HK-2 (cell line): ENCODE data around the gene LIX1L.
A peak's percentile ranks its signal among the peaks of the same experiment; 100 is the strongest.
"Not testable (repeated sequence)": the region's sequence is repeated elsewhere in the genome, so short reads cannot be mapped to it uniquely, and the experiment has no call there.

Experiments used
- DNase-seq: peaks from one replicate; pipeline ENCODE4 v3.0.0-alpha.2; 2018; ENCODE audit not compliant: unreplicated experiment

The LIX1L gene

GRCh38 chr1:145936247-145936646, 21.6 kb downstream of the LIX1L start:
- no peak for DNase-seq

GRCh38 chr1:145935708-145936107, 22.1 kb downstream of the LIX1L start:
- DNase-seq, result no peak

- not testable (repeated sequence) for DNase-seq
These were observed 25.3 kb downstream of the LIX1L start for GRCh38 chr1:145932522-145933009.

- DNase-seq, result no peak
These were observed 29.7 kb downstream of the LIX1L start for GRCh38 chr1:145927916-145928643.

GRCh38 chr1:145927063-145927886, 30.5 kb downstream of the LIX1L start, which contains the start of gene RBM8A:
Gene RBM8A, minus strand, starts transcription at chr1:145927484. Its CDS starts 58 bp downstream, at chr1:145927426.
- DNase-seq, result peak; percentile 93

GRCh38 chr1:145926686-145927062, 31.1 kb downstream of the LIX1L start:
- DNase-seq, result no peak

- no peak for DNase-seq
These were observed 35.6 kb downstream of the LIX1L start for GRCh38 chr1:145922266-145922665.

GRCh38 chr1:145920297-145920696, 37.5 kb downstream of the LIX1L start:
- DNase-seq, result not testable (repeated sequence)

GRCh38 chr1:145918992-145919939, 38.6 kb downstream of the LIX1L start:
- peak; percentile 73 for DNase-seq

GRCh38 chr1:145918144-145918991, 39.4 kb downstream of the LIX1L start, which contains the start of gene PEX11B:
Gene PEX11B, minus strand, starts transcription at chr1:145918717. Its CDS starts 29 bp downstream, at chr1:145918688.
- peak; percentile 84 for DNase-seq

- DNase-seq, result no peak
These were observed 40.2 kb downstream of the LIX1L start for GRCh38 chr1:145917595-145917994.

GRCh38 chr1:145916745-145917144, 41.1 kb downstream of the LIX1L start:
- DNase-seq, result no peak

GRCh38 chr1:145912128-145912641, 45.6 kb downstream of the LIX1L start:
- no peak for DNase-seq

GRCh38 chr1:145908653-145909052, 49.2 kb downstream of the LIX1L start:
- no peak for DNase-seq

GRCh38 chr1:145906954-145907753, 50.7 kb downstream of the LIX1L start:
- no peak for DNase-seq

GRCh38 chr1:145901312-145902021, 56.4 kb downstream of the LIX1L start:
- DNase-seq, result no peak

GRCh38 chr1:145898756-145899155, 59.1 kb downstream of the LIX1L start:
- DNase-seq, result no peak

- no peak for DNase-seq
These were observed 59.8 kb downstream of the LIX1L start for GRCh38 chr1:145897969-145898368.

GRCh38 chr1:145895471-145895870, 62.3 kb downstream of the LIX1L start:
- DNase-seq, result no peak
